ENCODE measurements around the gene CAMK2A. TPM values are rescaled to one million over a fixed set of nuclear protein-coding genes. Genes with fewer than 3 reads are reported as not detected.

CAMK2A gene
- total RNA-seq, 1 donor from 2014 or later, result not detected

GRCh38 chr5:150317048-150318003 lies 27.8 kb upstream of the CAMK2A start:
- no peak for ATAC-seq
- no peak for DNase-seq (ENCODE audit: low spot score)

GRCh38 chr5:150316320-150316719 lies 26.7 kb upstream of the CAMK2A start:
- ATAC-seq, result no peak
- no peak for DNase-seq (ENCODE audit: low spot score)

GRCh38 chr5:150315245-150315644 lies 25.7 kb upstream of the CAMK2A start:
- no peak for DNase-seq (ENCODE audit: low spot score)
- ATAC-seq, result no peak

- no peak for DNase-seq (ENCODE audit: low spot score)
- no peak for ATAC-seq
These were observed 24.5 kb upstream of the CAMK2A start for GRCh38 chr5:150313921-150314716.

- DNase-seq (ENCODE audit: low spot score) (no peak), ATAC-seq (no peak)
These were observed 23.9 kb upstream of the CAMK2A start for GRCh38 chr5:150313501-150313900.

- DNase-seq (ENCODE audit: low spot score) (no peak), ATAC-seq (no peak)
These were observed 22.9 kb upstream of the CAMK2A start for GRCh38 chr5:150312518-150312917.

- DNase-seq (ENCODE audit: low spot score) (no peak), ATAC-seq (no peak)
These were observed 21.6 kb upstream of the CAMK2A start for GRCh38 chr5:150311015-150311692.

GRCh38 chr5:150310246-150310645 lies 20.7 kb upstream of the CAMK2A start:
- ATAC-seq, result no peak
- DNase-seq (ENCODE audit: low spot score), result no peak

GRCh38 chr5:150309886-150310239 lies 20.3 kb upstream of the CAMK2A start:
- ATAC-seq (no peak), DNase-seq (ENCODE audit: low spot score) (no peak)

GRCh38 chr5:150309101-150309885 lies 19.7 kb upstream of the CAMK2A start:
- DNase-seq (ENCODE audit: low spot score) (no peak), ATAC-seq (no peak)

- DNase-seq (ENCODE audit: low spot score) (no peak), ATAC-seq (no peak)
These were observed 18.2 kb upstream of the CAMK2A start for GRCh38 chr5:150307617-150308426.

- no peak for ATAC-seq
These were observed 17.2 kb upstream of the CAMK2A start for GRCh38 chr5:150306775-150307174.

GRCh38 chr5:150305557-150305956 lies 16.0 kb upstream of the CAMK2A start:
- DNase-seq (ENCODE audit: low spot score), result no peak
- ATAC-seq, result no peak

More at GRCh38 chr5:150306775-150307174, 17.2 kb upstream of the CAMK2A start:
- DNase-seq (ENCODE audit: low spot score), result no peak

- no peak for DNase-seq (ENCODE audit: low spot score)
- no peak for ATAC-seq
These were observed 15.5 kb upstream of the CAMK2A start for GRCh38 chr5:150305095-150305494.

GRCh38 chr5:150304481-150305081 lies 15.0 kb upstream of the CAMK2A start:
- no peak for ATAC-seq

GRCh38 chr5:150303660-150304386 lies 14.2 kb upstream of the CAMK2A start:
- no peak for ATAC-seq

More at GRCh38 chr5:150304481-150305081, 15.0 kb upstream of the CAMK2A start:
- DNase-seq (ENCODE audit: low spot score), result no peak

GRCh38 chr5:150303070-150303615 lies 13.6 kb upstream of the CAMK2A start:
- no peak for DNase-seq (ENCODE audit: low spot score)

More at GRCh38 chr5:150303660-150304386, 14.2 kb upstream of the CAMK2A start:
- DNase-seq (ENCODE audit: low spot score), result no peak

More at GRCh38 chr5:150303070-150303615, 13.6 kb upstream of the CAMK2A start:
- ATAC-seq, result no peak
